ENCODE data around the gene SYVN1. TPM values are rescaled to one million over a fixed set of nuclear protein-coding genes. Genes with fewer than 3 reads are reported as not detected.

SYVN1 gene
- total RNA-seq, 1 experiment from 2014 or later = 15.7 TPM

GRCh38 chr11:65114538-65115171, 19.7 kb downstream of the SYVN1 start:
- DNase-seq (ENCODE audit: extremely low read depth, low read depth) = no peak

- DNase-seq (ENCODE audit: extremely low read depth, low read depth) = no peak
Measured at GRCh38 chr11:65113839-65114238, 20.5 kb downstream of the SYVN1 start.

- no peak for DNase-seq (ENCODE audit: extremely low read depth, low read depth)
Measured at GRCh38 chr11:65113361-65113756, 21.0 kb downstream of the SYVN1 start.

- DNase-seq (ENCODE audit: extremely low read depth, low read depth) = no peak
Measured at GRCh38 chr11:65112546-65113360, 21.6 kb downstream of the SYVN1 start.

GRCh38 chr11:65111744-65112545, 22.4 kb downstream of the SYVN1 start, which contains the start of gene TM7SF2:
Gene TM7SF2, plus strand, starts transcription at chr11:65111872. Its CDS starts 144 bp downstream, at chr11:65112016.
- DNase-seq (ENCODE audit: extremely low read depth, low read depth) = peak; percentile 87

GRCh38 chr11:65111159-65111743, 23.1 kb downstream of the SYVN1 start:
- DNase-seq (ENCODE audit: extremely low read depth, low read depth) = no peak

GRCh38 chr11:65110354-65110861, 23.9 kb downstream of the SYVN1 start:
- DNase-seq (ENCODE audit: extremely low read depth, low read depth) = peak; percentile 72

GRCh38 chr11:65109231-65110198, 24.8 kb downstream of the SYVN1 start:
- no peak for DNase-seq (ENCODE audit: extremely low read depth, low read depth)

- DNase-seq (ENCODE audit: extremely low read depth, low read depth) = no peak
Measured at GRCh38 chr11:65108469-65109123, 25.7 kb downstream of the SYVN1 start.

GRCh38 chr11:65107751-65108468, 26.4 kb downstream of the SYVN1 start:
- DNase-seq (ENCODE audit: extremely low read depth, low read depth) = no peak

- DNase-seq (ENCODE audit: extremely low read depth, low read depth) = no peak
Measured at GRCh38 chr11:65107078-65107477, 27.2 kb downstream of the SYVN1 start.

- no peak for DNase-seq (ENCODE audit: extremely low read depth, low read depth)
Measured at GRCh38 chr11:65104628-65105027, 29.7 kb downstream of the SYVN1 start.

- no peak for DNase-seq (ENCODE audit: extremely low read depth, low read depth)
Measured at GRCh38 chr11:65103476-65103875, 30.8 kb downstream of the SYVN1 start.

- DNase-seq (ENCODE audit: extremely low read depth, low read depth) = no peak
Measured at GRCh38 chr11:65102142-65103095, 31.9 kb downstream of the SYVN1 start.

- no peak for DNase-seq (ENCODE audit: extremely low read depth, low read depth)
Measured at GRCh38 chr11:65100674-65101350, 33.5 kb downstream of the SYVN1 start.

- no peak for DNase-seq (ENCODE audit: extremely low read depth, low read depth)
Measured at GRCh38 chr11:65096926-65097325, 37.4 kb downstream of the SYVN1 start.
